Naive thymus-derived CD4-positive, alpha-beta T cell (primary cell): ENCODE results near the gene BIN1. TPM values are rescaled to one million over a fixed set of nuclear protein-coding genes. Genes with fewer than 3 reads are reported as not detected.

Experiments used
- ATAC-seq: fragments of 150-1000 bp; cut with Tn5 transposase; 2 replicates; pipeline ENCODE4 v1.10.0; 2021; ENCODE audit warnings: mild to moderate bottlenecking, moderate library complexity
- CTCF ChIA-PET: fragments of 350-600 bp; sonication (Branson Sonifier 250); formaldehyde crosslinking; loops from one replicate; lab custom pipeline; 2021; ENCODE audit warnings: antibody characterized with exemption; lab: Charles Lee
- POLR2A ChIA-PET: fragments of 350-600 bp; sonication (Branson Sonifier 250); formaldehyde crosslinking; loops from one replicate; lab custom pipeline; 2021; ENCODE audit warnings: antibody characterized with exemption, inconsistent platforms; lab: Charles Lee
- DNase-seq, 9 donors: peaks; one replicate each; pipeline versions ENCODE4 v3.0.0 to v3.0.0-alpha.2; 2020 to 2022; ENCODE audit warnings: mixed read lengths in 1 of 9
- H3K27ac ChIP-seq: one replicate; pipeline ENCODE4 v1.7.0; 2013; ENCODE audit warnings: mild to moderate bottlenecking, low read depth, low read length, moderate library complexity
- H3K27me3 ChIP-seq, 2 donors: one replicate each; pipeline ENCODE4 v1.7.0; 2013; ENCODE audit warnings: low read length in 2 of 2, mild to moderate bottlenecking in 2 of 2, moderate library complexity in 2 of 2; ENCODE audit not compliant: control insufficient read depth in 2 of 2, insufficient read depth in 2 of 2
- H3K36me3 ChIP-seq, 3 experiments: 1 replicate in 2 of 3; 2 replicates in 1 of 3; pipeline ENCODE4 v1.7.0; 2013; ENCODE audit warnings: low read length in 3 of 3, mild to moderate bottlenecking in 3 of 3, moderate library complexity in 1 of 3; ENCODE audit not compliant: insufficient read depth in 3 of 3, control insufficient read depth in 2 of 3
- H3K4me1 ChIP-seq, 2 donors: one replicate each; pipeline ENCODE4 v1.7.0; 2013; ENCODE audit warnings: low read length in 2 of 2, mild to moderate bottlenecking in 2 of 2, moderate library complexity in 1 of 2; ENCODE audit not compliant: control insufficient read depth in 2 of 2, insufficient read depth in 2 of 2
- H3K4me3 ChIP-seq: 2 replicates; pipeline ENCODE4 v1.7.0; 2013; ENCODE audit warnings: mild to moderate bottlenecking, low read length
- H3K9me3 ChIP-seq, 3 experiments: 1 replicate in 2 of 3; 2 replicates in 1 of 3; pipeline ENCODE4 v1.7.0; 2013; ENCODE audit warnings: low read length in 3 of 3; ENCODE audit not compliant: control insufficient read depth in 2 of 3
- H3K27ac Mint-ChIP-seq, 9 donors: one replicate each; pipeline ENCODE4 v1.8.0; 2020 to 2022; ENCODE audit warnings: mixed read lengths in 9 of 9, mild to moderate bottlenecking in 8 of 9, moderate library complexity in 5 of 9, inconsistent platforms in 2 of 9
- H3K27me3 Mint-ChIP-seq, 5 donors: one replicate each; pipeline ENCODE4 v1.8.0; 2021 to 2022; ENCODE audit warnings: mixed read lengths in 5 of 5, mild to moderate bottlenecking in 1 of 5
- H3K36me3 Mint-ChIP-seq, 5 donors: one replicate each; pipeline ENCODE4 v1.8.0; 2020 to 2022; ENCODE audit warnings: mixed read lengths in 5 of 5, mild to moderate bottlenecking in 3 of 5, inconsistent platforms in 1 of 5
- H3K4me1 Mint-ChIP-seq, 7 donors: one replicate each; pipeline ENCODE4 v1.8.0; 2020 to 2022; ENCODE audit warnings: mixed read lengths in 7 of 7, mild to moderate bottlenecking in 3 of 7, inconsistent platforms in 1 of 7
- H3K4me3 Mint-ChIP-seq, 10 donors: one replicate each; pipeline ENCODE4 v1.8.0; 2020 to 2022; ENCODE audit warnings: mild to moderate bottlenecking in 10 of 10, mixed read lengths in 10 of 10, moderate library complexity in 6 of 10, inconsistent platforms in 2 of 10
- H3K9me3 Mint-ChIP-seq, 11 donors: one replicate each; pipeline ENCODE4 v1.8.0; 2020 to 2022; ENCODE audit warnings: mixed read lengths in 11 of 11, mild to moderate bottlenecking in 4 of 11, inconsistent platforms in 1 of 11, moderate library complexity in 1 of 11
- intact Hi-C, 2 donors: fragments of 100-400 bp; cut with micrococcal nuclease; formaldehyde crosslinking; loops; one replicate each; pipeline ENCODE4 v1.15.1; 2023
- polyA plus RNA-seq, 2 donors: library from polyadenylated mRNA; unstranded; fragments of 300-500 nt; fragmentation: Illumina TruSeq; gene quantifications; one replicate each; pipeline ENCODE4 v1.2.3, GENCODE V29; 2021
- total RNA-seq, 6 experiments: library from RNA in 5 of 6; stranded (reverse) in 5 of 6; gene quantifications; 1 replicate in 5 of 6; 2 replicates in 1 of 6; pipeline ENCODE4 v1.2.3 and lab custom pipeline; 2021 to 2026

The BIN1 gene
- total and polyA plus RNA-seq, 7 experiments from 2014 or later, result 103 to 161 (median 117) TPM

- H3K27ac ChIP-seq, result no peak overlapping the region
- intact Hi-C loops, result no loop called here
- POLR2A ChIA-PET, result no interaction called here
These were observed 42.4 kb upstream of the BIN1 start for GRCh38 chr2:127149384-127149783.

GRCh38 chr2:127146820-127147502, 40.0 kb upstream of the BIN1 start:
- no peak for DNase-seq
- Histone ChIP-seq H3K9me3 (no peaks in the 10 kb centered on the region), H3K27me3 (no peaks in the 10 kb centered on the region), H3K27ac (no peak overlapping the region), H3K4me1 (no peaks in the 10 kb centered on the region), H3K4me3 (no peak overlapping the region), H3K36me3 (no peaks in the 10 kb centered on the region)
- H3K27ac Mint-ChIP-seq, result no peak overlapping the region
- H3K36me3 Mint-ChIP-seq, result no peaks in the 10 kb centered on the region
- POLR2A ChIA-PET, result no interaction called here
- intact Hi-C loops, result no loop called here
- H3K27me3 Mint-ChIP-seq, result peaks cover 0 to 8% (median 0%) of the 10 kb centered on the region in 5 donors
- peaks cover 0 to 7% (median 0%) of the 10 kb centered on the region in 11 donors for H3K9me3 Mint-ChIP-seq
- H3K4me1 Mint-ChIP-seq, result no peaks in the 10 kb centered on the region
- ATAC-seq, result no peak
- no peak overlapping the region for H3K4me3 Mint-ChIP-seq
- CTCF ChIA-PET, result no interaction called here

More at GRCh38 chr2:127149384-127149783, 42.4 kb upstream of the BIN1 start:
- Histone ChIP-seq H3K4me1 (no peaks in the 10 kb centered on the region), H3K9me3 (no peaks in the 10 kb centered on the region), H3K36me3 (no peaks in the 10 kb centered on the region), H3K27me3 (no peaks in the 10 kb centered on the region), H3K4me3 (no peak overlapping the region)
- Mint-ChIP-seq H3K9me3 (peaks cover 0 to 7% (median 1%) of the 10 kb centered on the region in 11 donors), H3K4me3 (no peak overlapping the region), H3K36me3 (no peaks in the 10 kb centered on the region), H3K4me1 (peaks cover 0 to 1% (median 0%) of the 10 kb centered on the region in 7 donors), H3K27me3 (peaks cover 0 to 8% (median 0%) of the 10 kb centered on the region in 5 donors), H3K27ac (no peak overlapping the region)
- DNase-seq (no peak), ATAC-seq (no peak)
- CTCF ChIA-PET, result no interaction called here

GRCh38 chr2:127146071-127146725, 39.2 kb upstream of the BIN1 start:
- Mint-ChIP-seq H3K27me3 (peaks cover 0 to 10% (median 0%) of the 10 kb centered on the region in 5 donors), H3K36me3 (no peaks in the 10 kb centered on the region), H3K4me3 (no peak overlapping the region), H3K27ac (no peak overlapping the region), H3K4me1 (no peaks in the 10 kb centered on the region), H3K9me3 (peaks cover 0 to 4% (median 0%) of the 10 kb centered on the region in 11 donors)
- no peaks in the 10 kb centered on the region for H3K27me3 ChIP-seq
- no peak overlapping the region for H3K27ac ChIP-seq
- ChIA-PET POLR2A (interaction anchor here (1.2 kb wide), 1 partner anchor 148 kb away, joined by 3 read pairs; the partner anchor contains the start of gene ERCC3), CTCF (interaction anchor here (1.1 kb wide), 1 partner anchor 78 kb away, joined by 6 read pairs; no protein-coding TSS in a partner anchor)
- DNase-seq (no peak), ATAC-seq (no peak)
- intact Hi-C loops, result no loop called here
- H3K36me3 ChIP-seq, result no peaks in the 10 kb centered on the region
- no peaks in the 10 kb centered on the region for H3K4me1 ChIP-seq
- H3K4me3 ChIP-seq, result no peak overlapping the region
- H3K9me3 ChIP-seq, result no peaks in the 10 kb centered on the region

- H3K27me3 ChIP-seq, result no peaks in the 10 kb centered on the region
- Mint-ChIP-seq H3K36me3 (no peaks in the 10 kb centered on the region), H3K4me1 (peaks cover 0 to under 1% (median 0%) of the 10 kb centered on the region in 7 donors), H3K9me3 (peaks cover 0 to 2% (median 0%) of the 10 kb centered on the region in 11 donors), H3K27me3 (peaks cover 0 to 16% (median 2%) of the 10 kb centered on the region in 5 donors), H3K4me3 (no peak overlapping the region), H3K27ac (peak overlapping the region in 2 of 9 donors; percentile 12 to 42)
- CTCF ChIA-PET, result interaction anchor here (1.1 kb wide), 1 partner anchor 78 kb away, joined by 6 read pairs; no protein-coding TSS in a partner anchor
- H3K36me3 ChIP-seq, result no peaks in the 10 kb centered on the region
- ATAC-seq, result no peak
- no peak overlapping the region for H3K4me3 ChIP-seq
- POLR2A ChIA-PET, result interaction anchor here (1.2 kb wide), 1 partner anchor 149 kb away, joined by 3 read pairs; the partner anchor contains the start of gene ERCC3
- intact Hi-C loops, result no loop called here
- no peak for DNase-seq
- no peaks in the 10 kb centered on the region for H3K9me3 ChIP-seq
- H3K4me1 ChIP-seq, result no peaks in the 10 kb centered on the region
- no peak overlapping the region for H3K27ac ChIP-seq
These were observed 38.4 kb upstream of the BIN1 start for GRCh38 chr2:127145280-127145895.

- Mint-ChIP-seq H3K36me3 (no peaks in the 10 kb centered on the region), H3K27ac (no peak overlapping the region), H3K4me3 (no peak overlapping the region), H3K4me1 (peaks cover 0 to 4% (median 0%) of the 10 kb centered on the region in 7 donors), H3K9me3 (peaks cover 0 to 2% (median 0%) of the 10 kb centered on the region in 11 donors), H3K27me3 (peaks cover 0 to 20% (median 3%) of the 10 kb centered on the region in 5 donors)
- H3K9me3 ChIP-seq, result no peaks in the 10 kb centered on the region
- no peak overlapping the region for H3K4me3 ChIP-seq
- POLR2A ChIA-PET, result no interaction called here
- ATAC-seq, result no peak
- H3K27me3 ChIP-seq, result no peaks in the 10 kb centered on the region
- H3K36me3 ChIP-seq, result no peaks in the 10 kb centered on the region
- H3K4me1 ChIP-seq, result no peaks in the 10 kb centered on the region
- H3K27ac ChIP-seq, result no peak overlapping the region
- no peak for DNase-seq
- intact Hi-C loops, result loop anchor here in 1 of 2 donors (1.0 kb wide), 1 partner anchor 76 kb away; no protein-coding TSS in a partner anchor
- CTCF ChIA-PET, result no interaction called here
These were observed 37.2 kb upstream of the BIN1 start for GRCh38 chr2:127143841-127144782.
